ENCODE data around the gene CDH23. TPM values are rescaled to one million over a fixed set of nuclear protein-coding genes. Genes with fewer than 3 reads are reported as not detected.

Gene CDH23
- total RNA-seq, 1 experiment from 2014 or later = not detected

- Histone ChIP-seq H3K4me2 (ENCODE audit: low read length) (no peak overlapping the region), H3K9me3 (ENCODE audit: low read length) (no peaks in the 10 kb centered on the region), H3K4me1 (ENCODE audit: insufficient read depth, low read length) (no peaks in the 10 kb centered on the region), H3K4me3 (ENCODE audit: low read length) (no peak overlapping the region), H2AFZ (ENCODE audit: low read length) (no peak overlapping the region), H3K9ac (ENCODE audit: low read length) (no peak overlapping the region), H4K20me1 (ENCODE audit: low read length) (no peaks in the 10 kb centered on the region), H3K27me3 (ENCODE audit: low read length) (peaks cover 17% of the 10 kb centered on the region), H3F3A (ENCODE audit: low read length, unreplicated experiment) (no peaks in the 10 kb centered on the region), H3K36me3 (ENCODE audit: low read depth, low read length) (no peaks in the 10 kb centered on the region), H3K79me2 (ENCODE audit: low read length) (no peaks in the 10 kb centered on the region), H3K9me2 (replicated peaks; ENCODE audit: low read length) (no peaks in the 10 kb centered on the region), H3K27ac (ENCODE audit: low read length) (no peak overlapping the region)
- BruUV-seq (replicated peaks) = no TSS peak
- intact Hi-C loops (cut with micrococcal nuclease) = no loop called here
- ATAC-seq = no peak
- POLR2A ChIA-PET (ENCODE audit: unreplicated experiment) = interaction anchor here (0.6 kb wide), 1 partner anchor 365 kb away, joined by 9 read pairs; no protein-coding TSS in a partner anchor
- DNase-seq = no peak
- CTCF ChIA-PET = interaction anchor here (1.0 kb wide), 1 partner anchor 97 kb away, joined by 3 read pairs; no protein-coding TSS in a partner anchor
- TF ChIP-seq CTCF (conservative IDR thresholded peaks at IDR 0.05; ENCODE audit: low read depth, low read length) (no peak), EZH2 (IDR thresholded peaks at IDR 0.05; ENCODE audit: low read length, unreplicated experiment) (no peak), EZH2phosphoT487 (IDR thresholded peaks at IDR 0.05; ENCODE audit: borderline replicate concordance, low read length) (no peak)
These were observed 280.5 kb downstream of the CDH23 start for GRCh38 chr10:71677261-71677660.

GRCh38 chr10:71678057-71678805 is 281.5 kb downstream of the CDH23 start:
- Histone ChIP-seq H3F3A (ENCODE audit: low read length, unreplicated experiment) (no peaks in the 10 kb centered on the region), H3K4me1 (ENCODE audit: insufficient read depth, low read length) (no peaks in the 10 kb centered on the region), H4K20me1 (ENCODE audit: low read length) (no peaks in the 10 kb centered on the region), H3K9me2 (replicated peaks; ENCODE audit: low read length) (no peaks in the 10 kb centered on the region), H3K4me2 (ENCODE audit: low read length) (no peak overlapping the region), H3K27ac (ENCODE audit: low read length) (no peak overlapping the region), H3K36me3 (ENCODE audit: low read depth, low read length) (no peaks in the 10 kb centered on the region), H2AFZ (ENCODE audit: low read length) (no peak overlapping the region), H3K4me3 (ENCODE audit: low read length) (no peak overlapping the region), H3K79me2 (ENCODE audit: low read length) (no peaks in the 10 kb centered on the region), H3K9me3 (ENCODE audit: low read length) (no peaks in the 10 kb centered on the region), H3K27me3 (ENCODE audit: low read length) (peaks cover 17% of the 10 kb centered on the region), H3K9ac (ENCODE audit: low read length) (no peak overlapping the region)
- ChIA-PET POLR2A (ENCODE audit: unreplicated experiment) (no interaction called here), CTCF (no interaction called here)
- DNase-seq (no peak), ATAC-seq (no peak)
- intact Hi-C loops (cut with micrococcal nuclease) = no loop called here
- TF ChIP-seq EZH2 (IDR thresholded peaks at IDR 0.05; ENCODE audit: low read length, unreplicated experiment) = no peak
- TF ChIP-seq CTCF (conservative IDR thresholded peaks at IDR 0.05; ENCODE audit: low read depth, low read length) = no peak
- TF ChIP-seq EZH2phosphoT487 (IDR thresholded peaks at IDR 0.05; ENCODE audit: borderline replicate concordance, low read length) = no peak
- no TSS peak for BruUV-seq (replicated peaks)

GRCh38 chr10:71679425-71679824 is 282.7 kb downstream of the CDH23 start:
- ChIA-PET POLR2A (ENCODE audit: unreplicated experiment) (no interaction called here), CTCF (no interaction called here)
- TF ChIP-seq CTCF (conservative IDR thresholded peaks at IDR 0.05; ENCODE audit: low read depth, low read length) (no peak), EZH2phosphoT487 (IDR thresholded peaks at IDR 0.05; ENCODE audit: borderline replicate concordance, low read length) (no peak), EZH2 (IDR thresholded peaks at IDR 0.05; ENCODE audit: low read length, unreplicated experiment) (no peak)
- no peak overlapping the region for H3K4me3 ChIP-seq (ENCODE audit: low read length)
- no peaks in the 10 kb centered on the region for H3K36me3 ChIP-seq (ENCODE audit: low read depth, low read length)
- H3K9me2 ChIP-seq (replicated peaks; ENCODE audit: low read length) = no peaks in the 10 kb centered on the region
- no peaks in the 10 kb centered on the region for H3K9me3 ChIP-seq (ENCODE audit: low read length)
- H2AFZ ChIP-seq (ENCODE audit: low read length) = no peak overlapping the region
- intact Hi-C loops (cut with micrococcal nuclease) = no loop called here
- H3K27me3 ChIP-seq (ENCODE audit: low read length) = peaks cover 17% of the 10 kb centered on the region
- no peak overlapping the region for H3K9ac ChIP-seq (ENCODE audit: low read length)
- no peaks in the 10 kb centered on the region for H4K20me1 ChIP-seq (ENCODE audit: low read length)
- no peak for ATAC-seq
- no TSS peak for BruUV-seq (replicated peaks)
- no peaks in the 10 kb centered on the region for H3K79me2 ChIP-seq (ENCODE audit: low read length)
- H3K4me1 ChIP-seq (ENCODE audit: insufficient read depth, low read length) = no peaks in the 10 kb centered on the region
- H3K4me2 ChIP-seq (ENCODE audit: low read length) = no peak overlapping the region
- H3K27ac ChIP-seq (ENCODE audit: low read length) = no peak overlapping the region
- no peak for DNase-seq
- no peaks in the 10 kb centered on the region for H3F3A ChIP-seq (ENCODE audit: low read length, unreplicated experiment)
